ENCODE measurements around the gene SELENOV. TPM values are rescaled to one million over a fixed set of nuclear protein-coding genes. Genes with fewer than 3 reads are reported as not detected.

Gene SELENOV
- total and polyA plus RNA-seq, 9 of the 15 experiments (the other 6 are each of a cell fraction or from before 2014, with no cell fraction given), result 0.04 to 0.09 (median 0.06) TPM; not detected in 4

DNA sequence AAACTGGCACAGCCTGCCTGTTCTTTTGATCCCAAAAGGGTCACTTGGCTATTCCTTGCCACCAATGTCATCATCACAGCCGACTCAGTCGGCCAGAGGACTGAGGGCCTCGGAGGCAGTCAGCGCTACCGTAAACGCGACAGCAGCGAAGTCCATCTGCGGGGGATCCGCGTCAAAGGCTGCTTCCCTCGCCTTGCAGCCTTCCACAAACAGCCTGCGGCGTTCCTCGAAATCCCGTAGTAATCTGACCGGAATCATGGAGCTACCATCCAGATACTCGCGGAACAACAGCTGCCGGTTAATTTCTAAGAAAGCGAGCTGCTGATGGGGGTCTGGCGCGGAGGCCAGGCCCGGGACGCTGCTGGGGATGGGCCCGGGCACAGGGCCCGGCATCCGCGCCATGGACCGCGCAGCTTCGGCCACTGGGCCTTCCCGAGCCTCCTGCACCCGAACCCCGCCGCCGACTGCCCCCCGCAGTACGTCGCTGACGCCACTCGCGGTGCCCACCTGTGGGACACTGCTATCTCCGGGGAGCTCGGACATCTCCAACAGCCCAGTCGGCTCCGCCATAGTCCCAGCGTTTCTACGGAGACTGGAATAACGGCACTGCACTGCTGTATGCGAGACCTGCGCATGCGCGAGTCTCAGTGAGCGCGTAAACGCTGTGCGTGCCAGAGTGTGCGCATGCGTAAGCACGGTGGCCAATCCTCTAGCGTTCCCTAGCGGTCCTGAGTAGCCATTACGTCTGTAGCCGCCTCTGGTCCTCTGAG lies 17.5 kb downstream of the SELENOV start, which contains the start of gene EID2B (continued):
- TF ChIP-seq TCFL5 (CRISPR knock-in tag; conservative IDR thresholded peaks at IDR 0.05), result no peak
- TF ChIP-seq BHLHE40 (IDR thresholded peaks at IDR 0.05; ENCODE audit: low read length), result peak; percentile 75
- TF ChIP-seq, protein P1, sequence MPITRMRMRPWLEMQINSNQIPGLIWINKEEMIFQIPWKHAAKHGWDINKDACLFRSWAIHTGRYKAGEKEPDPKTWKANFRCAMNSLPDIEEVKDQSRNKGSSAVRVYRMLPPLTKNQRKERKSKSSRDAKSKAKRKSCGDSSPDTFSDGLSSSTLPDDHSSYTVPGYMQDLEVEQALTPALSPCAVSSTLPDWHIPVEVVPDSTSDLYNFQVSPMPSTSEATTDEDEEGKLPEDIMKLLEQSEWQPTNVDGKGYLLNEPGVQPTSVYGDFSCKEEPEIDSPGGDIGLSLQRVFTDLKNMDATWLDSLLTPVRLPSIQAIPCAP (CRISPR knock-in tag; IDR thresholded peaks at IDR 0.05; ENCODE audit: borderline replicate concordance), result no peak
- no peak for TF ChIP-seq ZNF785 (CRISPR knock-in tag; IDR thresholded peaks at IDR 0.05)
- TF ChIP-seq TEAD4 (IDR thresholded peaks at IDR 0.05; ENCODE audit: low read length), result no peak
- TF ChIP-seq TEAD4 (CRISPR knock-in tag; IDR thresholded peaks at IDR 0.05; ENCODE audit: borderline replicate concordance), result no peak
- TF ChIP-seq KAT7 (CRISPR knock-in tag; IDR thresholded peaks at IDR 0.05; ENCODE audit: borderline replicate concordance), result peak; percentile 60; the same call in 1 of the 2 replicates
- no peak for TF ChIP-seq RBM34 (IDR thresholded peaks at IDR 0.05; ENCODE audit: borderline replicate concordance, insufficient read depth, low read length)
- no peak for TF ChIP-seq XRCC4 (IDR thresholded peaks at IDR 0.05; ENCODE audit: extremely low read depth, insufficient read depth, insufficient read length)
- TF ChIP-seq ZFP1 (CRISPR knock-in tag; IDR thresholded peaks at IDR 0.05), result no peak
- peak; percentile 56; the same call in 1 of the 2 replicates for TF ChIP-seq KLF16 (IDR thresholded peaks at IDR 0.05)
- no peak for TF ChIP-seq AFF1 (IDR thresholded peaks at IDR 0.05; ENCODE audit: low read depth in 1 of 2, partially characterized antibody in 2 of 2)
- no peak for TF ChIP-seq ZKSCAN8 (CRISPR knock-in tag; IDR thresholded peaks at IDR 0.05)
- TF ChIP-seq SMARCA4 (IDR thresholded peaks at IDR 0.05), result no peak
- TF ChIP-seq ZNF551 (CRISPR knock-in tag; IDR thresholded peaks at IDR 0.05), result no peak
- no peak for TF ChIP-seq ZNF707 (CRISPR knock-in tag; conservative IDR thresholded peaks at IDR 0.05)
- no peak for TF ChIP-seq DMBX1 (CRISPR knock-in tag; IDR thresholded peaks at IDR 0.05; ENCODE audit: borderline replicate concordance)
- TF ChIP-seq NFE2L1 (tag; IDR thresholded peaks at IDR 0.05; ENCODE audit: borderline replicate concordance, low read depth), result no peak
- no peak for TF ChIP-seq SREBF1 (IDR thresholded peaks at IDR 0.05; ENCODE audit: borderline replicate concordance, low read depth, low read length)
- TF ChIP-seq PRPF4 (IDR thresholded peaks at IDR 0.05; ENCODE audit: insufficient read depth, low read depth, low read length, poor library complexity, severe bottlenecking), result no peak
- no peak; the same call in 1 of the 2 replicates for TF ChIP-seq NFE2 (IDR thresholded peaks at IDR 0.05; ENCODE audit: low read depth)
- TF ChIP-seq SMAD2 (IDR thresholded peaks at IDR 0.05; ENCODE audit: low read depth, low read length), result no peak
- TF ChIP-seq, protein P2, sequence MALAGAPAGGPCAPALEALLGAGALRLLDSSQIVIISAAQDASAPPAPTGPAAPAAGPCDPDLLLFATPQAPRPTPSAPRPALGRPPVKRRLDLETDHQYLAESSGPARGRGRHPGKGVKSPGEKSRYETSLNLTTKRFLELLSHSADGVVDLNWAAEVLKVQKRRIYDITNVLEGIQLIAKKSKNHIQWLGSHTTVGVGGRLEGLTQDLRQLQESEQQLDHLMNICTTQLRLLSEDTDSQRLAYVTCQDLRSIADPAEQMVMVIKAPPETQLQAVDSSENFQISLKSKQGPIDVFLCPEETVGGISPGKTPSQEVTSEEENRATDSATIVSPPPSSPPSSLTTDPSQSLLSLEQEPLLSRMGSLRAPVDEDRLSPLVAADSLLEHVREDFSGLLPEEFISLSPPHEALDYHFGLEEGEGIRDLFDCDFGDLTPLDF (CRISPR knock-in tag; IDR thresholded peaks at IDR 0.05), result 0 out of 2 replicates have a peak, but pooled peaks have one; percentile 60
- TF ChIP-seq HIVEP1 (CRISPR knock-in tag; IDR thresholded peaks at IDR 0.05), result no peak

Measured in K562 (cell line).